Activated CD8-positive, alpha-beta memory T cell treated with anti-CD3 and anti-CD28 coated beads for 4 hours (primary cell): Measurements from ENCODE around the gene KERA.

Experiments
- DNase-seq, 2 donors: peaks; one replicate each; pipeline ENCODE4 v3.0.0-alpha.2; 2020; ENCODE audit warnings: low read depth in 2 of 2

KERA gene

GRCh38 chr12:91073426-91073825 lies 15.6 kb upstream of the KERA start:
- no peak for DNase-seq

GRCh38 chr12:91072931-91073330 lies 15.1 kb upstream of the KERA start:
- DNase-seq: no peak

- no peak for DNase-seq
These were observed 13.1 kb upstream of the KERA start for GRCh38 chr12:91070936-91071335.

DNA sequence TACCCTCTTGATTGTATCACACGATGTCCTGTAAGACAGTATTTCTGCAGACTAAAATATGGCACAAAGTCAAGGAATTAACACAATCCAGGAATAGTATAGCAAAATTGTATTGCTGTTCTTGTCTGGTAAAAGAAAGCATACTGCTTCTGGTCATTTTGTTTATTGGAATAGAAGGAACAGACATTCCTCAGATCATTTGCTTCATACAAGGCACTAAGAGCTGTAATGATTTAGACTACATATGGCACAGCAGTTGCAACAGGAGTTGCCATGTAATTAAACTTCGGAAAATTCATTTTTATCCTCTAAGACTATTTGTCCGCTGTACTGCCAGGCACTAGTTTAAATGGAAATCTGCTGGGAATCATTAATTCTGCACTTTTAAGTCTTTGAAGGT lies 7.6 kb upstream of the KERA start:
- DNase-seq: no peak

GRCh38 chr12:91064640-91065039 lies 6.8 kb upstream of the KERA start:
- no peak for DNase-seq

GRCh38 chr12:91061091-91061490 lies 3.3 kb upstream of the KERA start:
- no peak for DNase-seq

DNA sequence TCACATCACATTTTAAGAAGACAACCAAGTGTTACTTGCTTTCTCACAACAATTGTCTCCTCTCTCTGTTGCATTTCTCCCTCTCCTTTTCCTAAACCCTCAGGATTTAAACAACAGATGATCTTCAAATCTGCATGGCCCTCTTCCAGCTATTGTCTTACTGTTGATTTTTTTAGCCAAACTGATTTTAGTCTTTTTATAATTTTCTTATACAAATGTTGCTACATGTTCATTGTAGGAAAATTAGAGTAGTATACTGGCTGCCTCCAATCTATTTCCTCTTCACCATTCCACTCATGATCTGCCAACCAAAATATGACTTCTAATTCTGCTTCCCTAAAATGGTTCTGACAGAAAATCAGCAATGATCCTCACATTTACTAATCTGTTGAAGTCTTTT lies 1.4 kb upstream of the KERA start:
- DNase-seq: no peak

DNA sequence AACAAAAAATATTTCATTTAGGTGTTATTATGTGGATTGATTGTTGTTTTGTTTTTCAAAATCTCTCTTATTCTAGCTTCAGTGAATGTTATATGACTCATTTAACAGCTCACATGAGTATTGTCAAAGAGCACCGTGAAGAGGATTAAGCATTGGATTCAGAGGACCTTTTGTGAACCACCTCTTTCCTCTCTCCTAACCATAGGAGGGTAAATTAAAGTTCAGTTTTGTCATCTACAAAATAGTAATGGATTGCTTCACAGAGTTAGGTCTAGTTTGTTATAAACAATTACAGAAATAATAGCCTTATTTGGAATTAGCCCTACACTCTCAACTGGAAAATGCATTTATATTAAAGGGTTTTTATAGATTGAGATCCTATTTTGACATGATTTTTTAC lies 962 bp upstream of the KERA start:
- DNase-seq: no peak

- DNase-seq: no peak
These were observed 1.3 kb downstream of the KERA start for GRCh38 chr12:91056488-91056887.

GRCh38 chr12:91055976-91056375 lies 1.8 kb downstream of the KERA start:
- no peak for DNase-seq

DNA sequence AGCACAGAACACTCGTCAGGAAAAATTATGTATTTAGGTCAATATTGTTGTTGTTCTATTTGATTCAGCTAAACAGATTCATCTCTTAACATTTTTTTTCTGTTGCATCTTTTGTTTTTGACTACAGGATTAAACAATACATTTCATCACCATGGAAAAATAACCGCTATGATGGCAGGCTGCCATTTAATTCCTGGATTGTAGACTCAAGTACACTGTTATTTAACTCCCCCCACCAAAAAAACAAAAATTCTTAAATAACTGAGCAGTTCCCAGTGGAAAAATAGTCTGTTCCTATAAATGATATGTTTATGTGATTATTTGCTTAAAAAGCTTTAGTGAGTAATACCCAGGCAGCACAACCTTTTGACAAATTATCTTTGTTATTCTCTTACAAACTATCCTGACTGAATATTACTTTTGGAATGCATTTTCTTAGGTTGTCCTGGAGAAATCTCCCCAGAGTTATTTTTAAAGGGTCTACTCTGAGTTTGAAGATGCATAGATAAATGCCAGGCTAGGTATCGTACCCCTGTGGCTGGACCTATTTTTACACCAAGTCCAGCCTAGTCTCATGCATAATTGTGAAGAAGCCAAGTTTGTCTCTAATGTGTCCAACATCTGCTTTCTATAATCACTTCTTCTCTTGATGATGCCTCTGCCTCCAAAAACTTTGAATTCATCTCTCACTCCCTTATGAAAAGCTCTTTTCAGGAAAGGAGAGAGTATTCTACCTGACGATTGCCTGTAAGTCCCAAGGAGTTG lies 3.7 kb downstream of the KERA start:
- DNase-seq: no peak

DNA sequence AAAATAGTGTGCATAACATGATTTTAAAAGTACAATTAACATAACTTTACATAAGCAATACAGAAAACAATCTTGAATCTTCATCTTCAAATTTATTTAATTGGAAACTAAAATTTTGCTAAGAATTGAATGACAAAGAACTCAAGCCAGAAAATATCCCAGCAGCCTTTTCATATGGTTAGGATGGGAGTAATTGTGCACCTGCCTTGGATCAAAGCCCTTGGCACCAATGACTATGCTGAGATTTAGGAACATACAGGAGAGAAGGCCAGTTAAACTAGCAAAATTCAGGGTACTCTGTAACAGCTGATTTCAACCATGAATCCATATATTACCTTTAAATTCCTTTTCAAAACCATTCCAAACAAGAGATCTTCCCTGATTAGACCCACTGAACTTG lies 5.8 kb downstream of the KERA start:
- DNase-seq: no peak

DNA sequence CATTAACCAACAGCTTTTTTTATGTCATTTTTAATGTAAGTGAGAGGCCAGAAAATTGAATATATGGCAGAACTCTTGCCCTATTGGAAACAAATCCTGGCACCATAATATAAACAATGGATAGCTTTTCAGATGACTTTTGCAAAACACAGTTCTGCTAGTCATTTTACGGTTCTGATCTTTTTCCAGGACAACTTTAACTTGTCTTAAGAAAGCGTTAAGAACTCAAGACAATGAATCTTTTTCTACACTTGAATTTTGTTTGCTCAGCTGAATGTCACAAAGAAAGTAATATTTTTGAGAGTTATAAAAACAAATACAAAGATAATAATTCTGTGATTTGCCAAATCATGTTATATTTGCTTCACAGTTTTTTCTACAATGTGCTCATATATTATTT lies 13.2 kb downstream of the KERA start:
- DNase-seq: no peak

- no peak for DNase-seq
These were observed 14.4 kb downstream of the KERA start for GRCh38 chr12:91043408-91043807.

- no peak for DNase-seq
These were observed 17.6 kb downstream of the KERA start for GRCh38 chr12:91040096-91040755.

DNA sequence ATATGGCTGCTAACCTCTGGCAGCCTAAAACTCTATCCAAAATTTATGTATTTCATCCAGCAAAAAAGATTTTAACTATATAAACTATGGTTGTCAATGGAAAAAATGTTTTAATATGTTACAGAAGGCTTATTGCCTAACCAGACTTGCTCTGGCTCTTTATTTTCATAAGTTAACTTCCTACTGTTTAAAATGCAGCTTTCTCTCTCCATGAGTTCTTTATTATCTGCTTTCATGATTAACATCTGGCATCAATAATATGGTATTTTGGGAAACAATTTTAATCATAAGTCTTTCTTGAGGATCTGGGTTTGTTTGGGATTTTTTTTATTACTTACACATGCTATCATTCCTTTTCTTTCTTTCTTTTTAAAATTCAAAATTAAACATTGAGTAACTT lies 20.5 kb downstream of the KERA start:
- DNase-seq: no peak

- DNase-seq: no peak
These were observed 24.6 kb downstream of the KERA start for GRCh38 chr12:91033251-91033650.

- no peak for DNase-seq
These were observed 34.4 kb downstream of the KERA start for GRCh38 chr12:91023326-91024004.

GRCh38 chr12:91021076-91021475 lies 36.7 kb downstream of the KERA start:
- DNase-seq: no peak

DNA sequence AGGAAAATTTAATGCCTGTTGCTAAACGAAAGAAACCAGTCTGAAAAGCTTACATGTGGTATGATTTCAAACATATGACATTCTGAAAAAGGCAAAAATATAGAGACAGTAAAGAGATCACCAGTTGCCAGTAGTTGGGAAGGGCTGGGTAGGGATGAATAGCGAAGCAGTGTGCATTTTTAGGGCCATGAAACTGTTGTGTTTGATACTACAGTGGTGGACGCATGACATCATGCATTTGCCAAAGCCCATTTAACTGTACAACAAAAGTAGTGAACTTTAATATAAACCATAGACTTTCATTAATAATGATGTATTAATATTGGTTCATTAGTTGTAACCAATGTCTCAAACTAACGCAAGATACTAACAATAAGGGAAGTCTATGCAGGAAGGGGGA lies 38.4 kb downstream of the KERA start:
- no peak for DNase-seq

- no peak for DNase-seq
These were observed 40.1 kb downstream of the KERA start for GRCh38 chr12:91017511-91018263.

DNA sequence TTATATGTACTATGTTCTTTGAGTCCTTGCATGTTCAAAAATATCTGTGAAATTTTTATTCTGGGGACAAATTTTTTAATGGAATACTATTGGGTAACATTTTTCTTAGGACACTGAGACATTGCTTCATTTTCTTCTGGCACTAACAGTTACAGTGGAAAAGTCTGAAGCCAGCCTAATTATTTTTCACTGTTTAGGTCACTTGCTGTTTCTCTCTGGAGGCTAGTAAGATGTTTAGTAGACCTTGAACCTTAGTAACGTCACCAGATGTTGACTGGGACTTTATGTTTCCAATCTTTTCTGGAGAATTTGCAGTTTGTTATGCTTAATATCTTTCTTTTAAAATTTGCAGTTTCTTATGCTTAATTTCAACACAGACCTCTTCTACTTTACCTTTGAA lies 40.8 kb downstream of the KERA start:
- DNase-seq: no peak
